K562 (cell line): ENCODE measurements around the gene KMT2D. TPM values are rescaled to one million over a fixed set of nuclear protein-coding genes. Genes with fewer than 3 reads are reported as not detected.

ENCODE experiments used
- ATAC-seq: fragments of 200-7000 bp; cut with Tn5 transposase; 3 replicates; pipeline ENCODE4 v1.9.1; 2020; ENCODE audit warnings: moderate library complexity
- BruUV-seq: library from RNA; stranded (reverse); fragments of 400-500 nt; replicated peaks from 2 replicates; lab custom pipeline; 2021; lab: Mats Ljungman, UMichigan
- CTCF ChIA-PET: fragments of 300-600 bp; formaldehyde crosslinking; extraction: SDS; loops from one replicate; lab custom pipeline; 2021; ENCODE audit warnings: low intra/inter-chr PET ratio; lab: Yijun Ruan, JAX
- POLR2A ChIA-PET: fragments of 300-600, 350-650 bp; sonication (Branson Sonifier 250); formaldehyde crosslinking; extraction: SDS; loops from one replicate; lab custom pipeline; 2021; ENCODE audit warnings: antibody characterized with exemption, inconsistent platforms; lab: Yijun Ruan, JAX
- DNase-seq, 4 experiments: peaks; one replicate each; pipeline versions ENCODE4 v3.0.0 to v3.0.0-alpha.2; 2011 to 2018; ENCODE audit warnings: low spot score in 3 of 4, mixed read lengths in 3 of 4; ENCODE audit errors: extremely low read depth in 1 of 4
- FAIRE-seq: peaks from 2 replicates; lab custom pipeline; 2011; peaks lifted over from hg19 to GRCh38; lab: Jason Lieb, UNC
- H2AFZ ChIP-seq: 2 replicates; pipeline ENCODE4 v1.6.0; 2011; ENCODE audit warnings: low read depth, low read length, control low read depth, inconsistent platforms
- H3K27ac ChIP-seq: fragments of 200-600 bp; 3 replicates; pipeline ENCODE4 v1.8.0; 2011; ENCODE audit warnings: low read depth, mild to moderate bottlenecking, control low read depth, inconsistent platforms, low read length, moderate library complexity, mixed read lengths; ENCODE audit errors: extremely low read depth
- H3K27me3 ChIP-seq, 2 experiments: fragments of 300-600 bp in 1 of 2; 2 replicates in 1 of 2; 3 replicates in 1 of 2; pipeline versions ENCODE4 v1.6.0 to v1.8.0; 2011; ENCODE audit warnings: inconsistent platforms in 2 of 2, low read length in 2 of 2, mild to moderate bottlenecking in 1 of 2, mixed read lengths in 1 of 2, moderate library complexity in 1 of 2; ENCODE audit not compliant: control insufficient read depth in 2 of 2, insufficient read depth in 2 of 2
- H3K36me3 ChIP-seq: fragments of 300-600 bp; 3 replicates; pipeline ENCODE4 v1.8.0; 2011; ENCODE audit warnings: mild to moderate bottlenecking, low read length, inconsistent platforms; ENCODE audit not compliant: control insufficient read depth, insufficient read depth
- H3K4me1 ChIP-seq, 2 experiments: fragments of 200-600 bp in 1 of 2; replicated peaks in 1 of 2; 2 replicates in 1 of 2; 3 replicates in 1 of 2; pipeline versions ENCODE4 v1.5.1 to v1.8.0; 2011; ENCODE audit warnings: inconsistent platforms in 2 of 2, low read length in 2 of 2, mild to moderate bottlenecking in 1 of 2, mixed read lengths in 1 of 2, moderate library complexity in 1 of 2; ENCODE audit not compliant: control insufficient read depth in 2 of 2, insufficient read depth in 2 of 2
- H3K4me2 ChIP-seq: 2 replicates; pipeline ENCODE4 v1.6.1; 2011; ENCODE audit warnings: low read length, control low read depth, inconsistent platforms, mixed read lengths; ENCODE audit not compliant: insufficient read depth
- H3K4me3 ChIP-seq: fragments of 200-600 bp; sonication (generic), shearing (Covaris generic); 2 replicates; pipeline ENCODE4 v1.5.1; 2016; ENCODE audit warnings: control low read depth, inconsistent platforms
- H3K79me2 ChIP-seq: fragments of 200-600 bp; 3 replicates; pipeline ENCODE4 v1.8.0; 2011; ENCODE audit warnings: low read length, inconsistent platforms; ENCODE audit not compliant: control insufficient read depth, insufficient read depth
- H3K9ac ChIP-seq, 2 experiments: 2 replicates each; pipeline versions ENCODE4 v1.6.0 to v1.6.1; 2011; ENCODE audit warnings: low read depth in 2 of 2, low read length in 2 of 2, control low read depth in 1 of 2, inconsistent platforms in 1 of 2, mild to moderate bottlenecking in 1 of 2, mixed read lengths in 1 of 2; ENCODE audit not compliant: insufficient read depth in 1 of 2
- H3K9me1 ChIP-seq: one replicate; pipeline ENCODE4 v1.6.0; 2011; ENCODE audit warnings: inconsistent platforms, mild to moderate bottlenecking, low read length, moderate library complexity; ENCODE audit not compliant: control insufficient read depth, insufficient read depth
- H3K9me3 ChIP-seq: replicated peaks from 2 replicates; pipeline ENCODE4 v1.5.1; 2011; ENCODE audit warnings: low read depth, low read length, inconsistent platforms; ENCODE audit not compliant: control insufficient read depth, insufficient read depth
- H4K20me1 ChIP-seq: replicated peaks from 2 replicates; pipeline ENCODE4 v1.6.1; 2011; ENCODE audit warnings: low read length, inconsistent platforms, mixed read lengths; ENCODE audit not compliant: control insufficient read depth, insufficient read depth
- BHLHE40 ChIP-seq: IDR thresholded peaks from 2 replicates; pipeline ENCODE4 v1.6.1; 2011; ENCODE audit warnings: low read length, improper control_type of control experiment
- EHMT2 ChIP-seq: fragments of 450-650 bp; IDR thresholded peaks from 2 replicates; pipeline ENCODE4 v1.6.1; 2018; ENCODE audit warnings: antibody characterized with exemption
- EP400 ChIP-seq: fragments of 450-650 bp; IDR thresholded peaks from 2 replicates; pipeline ENCODE4 v1.6.1; 2017; ENCODE audit warnings: antibody characterized with exemption, mild to moderate bottlenecking, moderate library complexity
- POLR2G ChIP-seq: fragments of 200-400 bp; formaldehyde crosslinking; IDR thresholded peaks from 2 replicates; pipeline ENCODE4 v1.6.1; 2017; ENCODE audit warnings: low read depth, mild to moderate bottlenecking, antibody characterized with exemption, low read length, moderate library complexity
- PPARD ChIP-seq: fragments of 250-450 bp; sonication (Bioruptor Pico); IDR thresholded peaks from 2 replicates; pipeline ENCODE4 v1.8.0; 2022; ENCODE audit warnings: inconsistent platforms, mild to moderate bottlenecking, moderate library complexity
- RBFOX2 ChIP-seq: fragments of 200-400 bp; formaldehyde crosslinking; IDR thresholded peaks from 2 replicates; pipeline ENCODE4 v1.6.1; 2017; ENCODE audit warnings: low read depth, mild to moderate bottlenecking, low read length, moderate library complexity
- ZNF589 ChIP-seq: fragments of 200-800 bp; sonication (Bioruptor generic); IDR thresholded peaks from 2 replicates; pipeline ENCODE4 v1.6.1; 2016; ENCODE audit warnings: low read depth, missing genetic modification characterization, missing compliant biosample characterization
- WGBS: fragments of 100-300 bp; shearing (Covaris generic); methylation state at CpG from one replicate; pipeline ENCODE4 v1.1.6; 2016; ENCODE audit warnings: low coverage, mixed read lengths; ENCODE audit not compliant: insufficient coverage; ENCODE audit errors: missing lambda C conversion rate; 5-methylcytosine and 5-hydroxymethylcytosine counted together
- in situ Hi-C: fragments of 300-500 bp; cut with MboI; formaldehyde crosslinking; loops from 4 replicates; pipeline ENCODE4 v1.15.0; 2018; ENCODE audit warnings: inconsistent platforms, mixed read lengths
- intact Hi-C: fragments of 100-400 bp; cut with micrococcal nuclease; formaldehyde crosslinking; loops from 2 replicates; pipeline ENCODE4 v1.14.2; 2022
- polyA plus RNA-seq, 8 experiments: library from polyadenylated mRNA; depleted of rRNA in 4 of 8; stranded (reverse) in 5 of 8; unstranded in 3 of 8; fragments of >200 nt; fragmentation: Nextera tagmentation in 2 of 8; fragmentation: Illumina TruSeq in 1 of 8; extraction: Ambion mirVana in 2 of 8; extraction: Trizol in 1 of 8; gene quantifications; 2 replicates each; pipeline versions ENCODE4 v1.2.1 to v1.2.3, GENCODE V29; 2011 to 2014; ENCODE audit warnings: inconsistent platforms in 1 of 8, missing spikeins in 1 of 8
- total RNA-seq, 7 experiments: library from RNA; depleted of rRNA in 6 of 7; stranded (reverse); fragments of >200 nt in 6 of 7; fragmentation: Illumina TruSeq in 2 of 7; extraction: Trizol in 2 of 7; gene quantifications; 2 replicates each; pipeline versions ENCODE4 v1.2.1 to v1.2.3, GENCODE V29; 2011 to 2021; ENCODE audit warnings: low replicate concordance in 1 of 7

KMT2D gene
- total and polyA plus RNA-seq, 9 of the 15 experiments (the other 6 are each of a cell fraction or from before 2014, with no cell fraction given), result 0.22 to 93.7 (median 13.7) TPM

GRCh38 chr12:49040364-49040855, 20.2 kb downstream of the KMT2D start:
- no TSS peak for BruUV-seq
- in situ Hi-C loops, result no loop called here
- POLR2A ChIA-PET, result interaction anchor here (0.7 to 12.9 kb wide), 4 partner anchors 16 to 91 kb away, joined by 3 to 78 read pairs (median 6); partner anchors contain the start of genes PRKAG1 and TUBA1B

GRCh38 chr12:49039421-49040363, 20.9 kb downstream of the KMT2D start:
- POLR2A ChIA-PET, result interaction anchor here (0.7 to 12.9 kb wide), 10 partner anchors 9 to 91 kb away, joined by 3 to 78 read pairs (median 8); partner anchors contain the start of genes PRKAG1 and TUBA1B
- no TSS peak for BruUV-seq
- no peaks in the 10 kb centered on the region for H3K27me3 ChIP-seq

More at GRCh38 chr12:49040364-49040855, 20.2 kb downstream of the KMT2D start:
- Histone ChIP-seq H3K79me2 (no peaks in the 10 kb centered on the region), H3K9me3 (no peaks in the 10 kb centered on the region), H3K36me3 (peaks cover 96% of the 10 kb centered on the region), H3K9ac (no peak overlapping the region), H4K20me1 (peaks cover 4% of the 10 kb centered on the region), H3K4me3 (no peak overlapping the region), H3K9me1 (no peaks in the 10 kb centered on the region), H3K4me1 (0 out of 5 replicates have a peak, but pooled peaks cover 0 to 3% of the 10 kb centered on the region in 2 experiments), H2AFZ (no peak overlapping the region), H3K27ac (no peak overlapping the region), H3K4me2 (no peak overlapping the region), H3K27me3 (no peaks in the 10 kb centered on the region)
- TF ChIP-seq BHLHE40 (no peak), RBFOX2 (peak; percentile 5; the same call in 1 of the 2 replicates), EHMT2 (no peak), PPARD (CRISPR knock-in tag) (no peak), ZNF589 (no peak), POLR2G (peak; percentile 31; the same call in 1 of the 2 replicates)
- no peak for FAIRE-seq
- ATAC-seq, result no peak
- WGBS, result 99% methylated on average over 8 of the region's 14 CpGs
- intact Hi-C loops, result no loop called here
- no peak for DNase-seq
- CTCF ChIA-PET, result no interaction called here

More at GRCh38 chr12:49039421-49040363, 20.9 kb downstream of the KMT2D start:
- H3K9me1 ChIP-seq, result no peaks in the 10 kb centered on the region
- WGBS, result 95% methylated on average over 23 of the region's 30 CpGs
- H3K36me3 ChIP-seq, result peaks cover 97% of the 10 kb centered on the region
- in situ Hi-C loops (no loop called here), intact Hi-C loops (no loop called here)
- FAIRE-seq (no peak), ATAC-seq (no peak), DNase-seq (no peak)
- H3K79me2 ChIP-seq, result no peaks in the 10 kb centered on the region
- H3K27ac ChIP-seq, result no peak overlapping the region
- H3K4me3 ChIP-seq, result no peak overlapping the region
- peaks cover 1% of the 10 kb centered on the region for H4K20me1 ChIP-seq
- H3K4me1 ChIP-seq, result 0 out of 5 replicates have a peak, but pooled peaks cover 0 to 3% of the 10 kb centered on the region in 2 experiments
- no peak overlapping the region for H3K9ac ChIP-seq
- H2AFZ ChIP-seq, result no peak overlapping the region
- no peaks in the 10 kb centered on the region for H3K9me3 ChIP-seq
- TF ChIP-seq POLR2G (peak; percentile 65), EP400 (no peak), RBFOX2 (peak; percentile 19; the same call in 1 of the 2 replicates)
- no peak overlapping the region for H3K4me2 ChIP-seq
- CTCF ChIA-PET, result no interaction called here
